GM12892 (cell line): Measurements from ENCODE around the gene CELF2.

Source experiments
- POLR2A ChIP-seq: IDR thresholded peaks from 2 replicates; pipeline ENCODE4 v1.6.1; 2011; ENCODE audit warnings: low read depth, low read length, control low read depth
- TAF1 ChIP-seq: IDR thresholded peaks from 2 replicates; pipeline ENCODE4 v1.6.1; 2011; ENCODE audit warnings: low read depth, mild to moderate bottlenecking, control low read depth, low read length, borderline replicate concordance

GRCh38 chr10:10973310-10973709 lies 44.4 kb upstream of the CELF2 start:
- TF ChIP-seq POLR2A, result no peak
- no peak for TF ChIP-seq TAF1
